HTR-8/SVneo (cell line): ENCODE results near the gene GPR55.
"Not testable (repeated sequence)": the region's sequence is repeated elsewhere in the genome, so short reads cannot be mapped to it uniquely, and the experiment has no call there.

Experiments used
- DNase-seq: peaks from one replicate; pipeline ENCODE4 v3.0.0; 2011; ENCODE audit warnings: low spot score, mixed read lengths; ENCODE audit not compliant: insufficient read length
- FAIRE-seq: peaks from 2 replicates; lab custom pipeline; 2011; peaks lifted over from hg19 to GRCh38; lab: Jason Lieb, UNC

Gene GPR55

DNA sequence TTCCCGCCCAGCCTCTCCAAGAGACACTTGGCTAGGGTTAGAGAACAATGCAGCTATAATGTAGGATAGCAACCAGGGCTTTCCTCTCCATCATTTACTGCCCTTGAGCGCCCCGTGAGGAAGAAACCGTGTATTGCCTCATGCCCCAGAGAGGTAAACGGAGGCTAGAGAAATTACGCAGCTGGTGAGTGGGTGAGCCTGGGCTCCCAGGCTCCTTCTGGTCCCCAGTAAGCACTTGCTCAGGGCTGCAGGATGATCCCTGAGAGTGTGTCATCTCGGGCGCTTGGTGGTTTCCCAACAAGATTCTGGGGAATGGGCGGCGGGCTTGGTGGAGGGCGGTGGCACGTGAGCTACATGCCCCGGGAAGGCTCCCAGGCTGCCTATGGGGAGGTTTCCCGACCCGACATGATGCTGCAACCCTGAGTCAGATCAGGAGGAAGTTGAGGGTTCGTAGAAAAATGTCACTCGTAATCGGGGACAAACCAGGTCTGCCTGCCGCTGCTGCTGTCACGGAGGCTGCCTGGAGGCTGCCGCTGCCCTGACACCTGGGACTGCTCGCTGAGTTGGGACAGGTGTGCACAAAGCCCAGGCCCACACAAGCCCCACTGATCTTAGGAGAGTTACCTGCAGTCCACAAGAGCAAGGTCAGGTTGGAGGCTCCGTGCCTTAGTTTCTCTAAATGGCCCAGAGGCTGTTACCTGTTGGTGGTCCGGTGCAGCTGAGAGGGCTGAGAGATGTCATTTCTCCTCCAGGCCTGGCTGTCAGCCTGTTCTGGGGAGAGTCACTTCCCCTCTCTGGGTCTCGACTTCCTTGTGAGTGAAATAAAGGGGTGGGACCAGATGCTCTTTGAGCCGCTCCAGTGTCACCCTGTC is at the start of gene GPR55:
Gene GPR55, minus strand, starts transcription at position 773 of the 872 bp plus-strand sequence. CDS start 14,280 bp downstream, outside the sequence.
- DNase-seq (no peak), FAIRE-seq (no peak)

DNA sequence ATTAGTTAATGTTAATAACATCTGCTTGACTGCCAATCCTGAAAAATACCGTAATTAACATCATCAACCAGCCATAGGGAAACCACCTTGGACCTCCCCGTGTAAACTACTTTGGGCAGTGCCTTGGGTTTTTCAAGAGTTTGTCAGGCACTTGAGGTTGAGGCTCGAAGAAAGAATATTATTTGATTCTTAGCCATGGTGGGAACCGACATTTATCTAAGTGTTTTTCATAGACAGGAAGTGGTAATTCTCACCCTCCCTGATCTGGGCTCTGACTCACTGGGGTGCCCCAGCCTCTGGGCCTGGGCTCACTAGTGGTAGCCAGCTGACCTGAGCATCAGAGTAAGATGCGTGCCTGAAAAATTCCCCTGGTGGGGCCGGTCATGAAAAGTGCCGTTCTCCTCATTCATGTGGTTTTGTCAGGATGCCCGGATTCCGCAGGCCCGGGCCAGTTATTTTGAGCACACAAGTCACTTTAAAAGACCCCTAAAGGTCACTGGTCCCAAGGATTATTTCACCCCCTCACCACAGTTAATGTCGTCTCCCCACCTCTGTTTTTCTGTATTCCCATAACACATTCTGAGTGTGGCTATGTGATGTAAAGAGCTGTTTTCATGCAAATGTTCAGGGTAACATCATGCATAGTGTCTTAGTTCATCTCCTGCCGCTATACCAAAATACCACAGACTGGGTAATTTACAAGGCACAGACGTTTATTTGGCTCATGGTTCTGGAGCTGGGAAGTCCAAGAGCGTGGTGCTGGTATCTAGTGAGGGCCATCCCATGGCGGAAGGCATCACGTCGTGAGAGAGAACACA is 49.3 kb upstream of the GPR55 start:
- peak; percentile 93 for DNase-seq
- no peak for FAIRE-seq

GRCh38 chr2:230972046-230972445 is 47.0 kb upstream of the GPR55 start:
- FAIRE-seq (no peak), DNase-seq (no peak)

- FAIRE-seq (peak; percentile 23), DNase-seq (no peak)
Observed at GRCh38 chr2:230969659-230970015, 44.6 kb upstream of the GPR55 start.

- no peak for FAIRE-seq
- no peak for DNase-seq
Observed at GRCh38 chr2:230968921-230969658, 44.0 kb upstream of the GPR55 start.

GRCh38 chr2:230968314-230968713 is 43.3 kb upstream of the GPR55 start:
- not testable (repeated sequence) for FAIRE-seq, DNase-seq

DNA sequence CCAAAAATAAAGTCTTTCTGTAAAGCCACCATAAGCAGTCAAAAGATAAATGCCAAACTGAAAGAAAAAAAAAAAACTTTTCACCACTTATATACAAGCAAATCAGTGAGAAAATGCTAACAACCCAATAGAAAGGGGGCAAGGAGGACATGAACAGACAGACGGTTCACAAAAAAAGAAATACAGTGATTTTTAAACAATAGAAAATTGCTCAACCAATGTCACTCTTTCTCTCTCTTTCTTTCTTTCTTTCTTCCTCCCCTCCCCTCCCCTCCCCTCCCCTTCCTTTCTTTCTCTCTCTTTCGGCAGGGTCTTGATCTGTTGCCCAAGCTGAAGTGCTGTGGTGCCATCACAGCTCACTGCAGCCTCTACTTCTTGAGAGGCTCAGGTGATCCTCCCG is 42.1 kb upstream of the GPR55 start:
- FAIRE-seq, result no peak

DNA sequence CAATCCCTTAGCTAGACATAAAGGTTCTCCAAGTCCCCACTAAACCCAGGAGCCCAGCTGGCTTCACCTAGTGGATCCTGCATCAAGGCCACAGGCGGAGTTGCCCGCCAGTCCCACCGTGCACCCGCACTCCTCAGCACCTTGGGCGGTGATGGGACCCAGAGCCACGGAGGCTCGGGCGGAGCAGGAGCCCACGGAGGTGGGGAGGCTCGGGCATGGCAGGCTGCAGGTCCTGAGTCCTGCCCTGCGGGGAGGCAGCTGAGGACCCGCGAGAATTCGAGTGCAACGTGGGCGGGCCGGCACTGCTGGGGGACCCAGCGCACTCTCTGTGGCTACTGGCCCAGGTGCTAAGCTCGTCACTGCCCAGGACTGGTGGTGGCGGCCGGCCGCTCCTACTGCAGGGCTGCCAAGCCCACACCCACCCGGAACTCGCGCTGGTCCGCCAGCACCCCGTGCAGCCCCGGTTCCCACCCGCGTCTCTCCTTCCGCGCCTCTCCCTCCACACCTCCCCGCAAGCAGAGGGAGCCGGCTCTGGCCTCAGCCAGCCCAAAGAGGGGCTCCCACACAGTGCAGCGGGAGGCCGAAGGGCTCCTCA is 39.2 kb upstream of the GPR55 start:
- no peak for DNase-seq
- FAIRE-seq, result no peak

More for the DNA sequence above, 42.1 kb upstream of the GPR55 start:
- DNase-seq, result no peak

- no peak for DNase-seq
Observed at GRCh38 chr2:230961091-230961491, 36.0 kb upstream of the GPR55 start.

GRCh38 chr2:230960026-230960425 is 35.0 kb upstream of the GPR55 start:
- DNase-seq (no peak), FAIRE-seq (no peak)

More at GRCh38 chr2:230961091-230961491, 36.0 kb upstream of the GPR55 start:
- FAIRE-seq, result no peak

- DNase-seq (no peak), FAIRE-seq (no peak)
Observed at GRCh38 chr2:230958820-230959756, 34.0 kb upstream of the GPR55 start.

- FAIRE-seq, result no peak
- no peak for DNase-seq
Observed at GRCh38 chr2:230957756-230958391, 32.8 kb upstream of the GPR55 start.

GRCh38 chr2:230956827-230957755 is 32.0 kb upstream of the GPR55 start:
- FAIRE-seq, result peak; percentile 72
- peak; percentile 56 for DNase-seq

DNA sequence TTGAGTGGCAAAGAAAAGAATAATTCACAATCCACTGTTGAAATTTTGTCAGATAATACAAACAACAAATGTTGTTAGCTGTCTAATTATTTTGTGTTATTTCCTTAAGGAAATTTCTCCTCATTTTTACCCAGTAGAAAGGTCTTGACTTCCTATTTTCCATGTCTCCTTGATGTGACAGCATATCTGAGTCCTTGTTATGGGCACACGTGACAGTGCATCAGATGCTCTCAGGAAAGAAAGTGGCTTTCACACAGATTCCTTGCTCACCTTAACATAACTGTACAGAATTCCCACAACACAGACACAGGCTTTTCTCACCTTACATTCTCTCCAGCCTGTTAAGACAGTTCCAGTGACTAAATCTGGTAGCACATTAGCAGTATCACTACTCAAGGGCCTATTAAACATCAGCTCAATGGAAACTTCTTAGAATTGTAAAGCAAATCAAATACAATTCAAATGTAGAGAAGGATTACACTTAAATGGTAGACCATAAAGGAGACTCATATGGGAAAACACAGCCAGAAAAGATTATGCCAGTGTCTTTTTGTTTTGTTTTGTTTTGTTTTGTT is 30.2 kb upstream of the GPR55 start:
- DNase-seq (no peak), FAIRE-seq (no peak)

GRCh38 chr2:230954746-230955145 is 29.7 kb upstream of the GPR55 start:
- DNase-seq (no peak), FAIRE-seq (no peak)

- DNase-seq (no peak), FAIRE-seq (no peak)
Observed at GRCh38 chr2:230953845-230954244, 28.8 kb upstream of the GPR55 start.
